PC-9 (cell line): ENCODE measurements around the gene SORCS2. TPM values are rescaled to one million over a fixed set of nuclear protein-coding genes. Genes with fewer than 3 reads are reported as not detected.

Source experiments
- BruUV-seq: library from RNA; stranded (reverse); fragments of 400-500 nt; replicated peaks from 2 replicates; lab custom pipeline; 2021; lab: Mats Ljungman, UMichigan
- CTCF ChIA-PET: fragments of 300-600 bp; sonication (Branson Sonifier 250); formaldehyde crosslinking; loops from one replicate; lab custom pipeline; 2022; ENCODE audit warnings: antibody characterized with exemption; lab: Charles Lee
- POLR2A ChIA-PET: fragments of 300-600 bp; sonication (Branson Sonifier 250); formaldehyde crosslinking; loops from one replicate; lab custom pipeline; 2022; ENCODE audit warnings: antibody characterized with exemption; ENCODE audit not compliant: unreplicated experiment; lab: Charles Lee
- DNase-seq, 2 experiments: peaks; one replicate each; pipeline versions ENCODE4 v3.0.0 to v3.0.0-alpha.2; 2015 to 2022; ENCODE audit warnings: mixed read lengths in 1 of 2
- H2AFZ ChIP-seq: fragments of 200-600 bp; sonication (generic); 2 replicates; pipeline ENCODE4 v1.8.1; 2017; ENCODE audit warnings: antibody characterized with exemption
- H3F3A ChIP-seq: fragments of 200-600 bp; sonication (generic); 2 replicates; pipeline ENCODE4 v1.8.1; 2017; ENCODE audit warnings: antibody characterized with exemption, mild to moderate bottlenecking, low read depth; ENCODE audit not compliant: insufficient read depth
- H3K27ac ChIP-seq: fragments of 200-600 bp; sonication (generic); 2 replicates; pipeline ENCODE4 v1.6.1; 2016; ENCODE audit warnings: mixed run types
- H3K27me3 ChIP-seq: fragments of 200-600 bp; sonication (generic); 2 replicates; pipeline ENCODE4 v1.6.1; 2016; ENCODE audit warnings: low read depth, mixed run types; ENCODE audit not compliant: insufficient read depth
- H3K36me3 ChIP-seq: fragments of 200-600 bp; sonication (generic); 2 replicates; pipeline ENCODE4 v1.6.1; 2016; ENCODE audit warnings: low read depth, mixed run types
- H3K4me1 ChIP-seq: fragments of 200-600 bp; sonication (generic); replicated peaks from 2 replicates; pipeline ENCODE4 v1.6.1; 2016; ENCODE audit warnings: mixed run types; ENCODE audit not compliant: insufficient read depth
- H3K4me2 ChIP-seq: fragments of 200-600 bp; sonication (generic); 2 replicates; pipeline ENCODE4 v1.6.1; 2017; ENCODE audit warnings: mixed run types
- H3K4me3 ChIP-seq: fragments of 200-600 bp; sonication (generic); 2 replicates; pipeline ENCODE4 v1.6.1; 2016; ENCODE audit warnings: mixed run types
- H3K79me2 ChIP-seq: fragments of 200-600 bp; sonication (generic); 2 replicates; pipeline ENCODE4 v1.6.1; 2017; ENCODE audit warnings: low read depth, mixed run types
- H3K9me2 ChIP-seq: fragments of 200-600 bp; sonication (generic); 2 replicates; pipeline ENCODE4 v1.8.1; 2017; ENCODE audit warnings: mild to moderate bottlenecking; ENCODE audit not compliant: insufficient read depth
- H3K9me3 ChIP-seq: fragments of 200-600 bp; sonication (generic); 2 replicates; pipeline ENCODE4 v1.8.1; 2016; ENCODE audit warnings: low read depth; ENCODE audit not compliant: insufficient read depth
- H4K20me1 ChIP-seq: fragments of 200-600 bp; sonication (generic); 2 replicates; pipeline ENCODE4 v1.8.1; 2017; ENCODE audit not compliant: insufficient read depth
- CTCF ChIP-seq: fragments of 200-600 bp; sonication (generic); conservative IDR thresholded peaks from 2 replicates; pipeline ENCODE4 v1.6.1; 2017; ENCODE audit warnings: mixed run types, antibody characterized with exemption, mild to moderate bottlenecking, moderate library complexity
- EZH2 ChIP-seq: fragments of 200-600 bp; sonication (generic); IDR thresholded peaks from 2 replicates; pipeline ENCODE4 v1.8.0; 2017; ENCODE audit warnings: antibody characterized with exemption, low read depth
- intact Hi-C: fragments of 100-400 bp; cut with micrococcal nuclease; formaldehyde crosslinking; loops from one replicate; pipeline ENCODE4 v1.10.0; 2022; ENCODE audit not compliant: unreplicated experiment
- total RNA-seq: library from RNA; stranded (reverse); gene quantifications from 2 replicates; pipeline ENCODE4 v1.2.3, GENCODE V29; 2021

SORCS2 gene
- total RNA-seq, 1 experiment from 2014 or later = 25.8 TPM

- DNase-seq = no peak
- Histone ChIP-seq H3K9me2 (no peaks in the 10 kb centered on the region), H4K20me1 (no peaks in the 10 kb centered on the region), H3K4me1 (peaks cover 82% of the 10 kb centered on the region), H3K9me3 (no peaks in the 10 kb centered on the region), H3K27ac (no peak overlapping the region), H2AFZ (no peak overlapping the region), H3K36me3 (no peaks in the 10 kb centered on the region), H3K4me2 (no peak overlapping the region), H3K27me3 (no peaks in the 10 kb centered on the region), H3F3A (peaks cover 63% of the 10 kb centered on the region), H3K4me3 (no peak overlapping the region), H3K79me2 (peaks cover 22% of the 10 kb centered on the region)
- no peak for TF ChIP-seq CTCF
- no peak for TF ChIP-seq EZH2
- intact Hi-C loops = no loop called here
- no TSS peak for BruUV-seq
- POLR2A ChIA-PET = no interaction called here
- CTCF ChIA-PET = no interaction called here
These were observed 16.4 kb downstream of the SORCS2 start for GRCh38 chr4:7208509-7209451.

GRCh38 chr4:7209699-7210098 is 17.4 kb downstream of the SORCS2 start:
- TF ChIP-seq CTCF (no peak), EZH2 (no peak)
- no peaks in the 10 kb centered on the region for H3K36me3 ChIP-seq
- H3K9me3 ChIP-seq = no peaks in the 10 kb centered on the region
- CTCF ChIA-PET = no interaction called here
- intact Hi-C loops = no loop called here
- no peak overlapping the region for H3K4me3 ChIP-seq
- no peak overlapping the region for H2AFZ ChIP-seq
- H3K4me2 ChIP-seq = no peak overlapping the region
- no peaks in the 10 kb centered on the region for H4K20me1 ChIP-seq
- POLR2A ChIA-PET = no interaction called here
- no peaks in the 10 kb centered on the region for H3K9me2 ChIP-seq
- no peak for DNase-seq
- H3K4me1 ChIP-seq = peaks cover 88% of the 10 kb centered on the region
- no TSS peak for BruUV-seq
- H3K27me3 ChIP-seq = no peaks in the 10 kb centered on the region
- no peak overlapping the region; the same call in 1 of the 2 replicates for H3K27ac ChIP-seq
- peaks cover 71% of the 10 kb centered on the region for H3F3A ChIP-seq
- peaks cover 16% of the 10 kb centered on the region for H3K79me2 ChIP-seq

GRCh38 chr4:7210824-7211223 is 18.5 kb downstream of the SORCS2 start:
- peak overlapping the region; percentile 90 for H3K27ac ChIP-seq
- TF ChIP-seq CTCF = no peak
- H3F3A ChIP-seq = peaks cover 60% of the 10 kb centered on the region
- no peaks in the 10 kb centered on the region for H3K9me2 ChIP-seq
- CTCF ChIA-PET = no interaction called here
- no peaks in the 10 kb centered on the region for H3K27me3 ChIP-seq
- H3K4me1 ChIP-seq = peaks cover 78% of the 10 kb centered on the region
- BruUV-seq = no TSS peak
- POLR2A ChIA-PET = no interaction called here
- H3K4me2 ChIP-seq = peak overlapping the region; percentile 64
- no peak overlapping the region for H2AFZ ChIP-seq
- DNase-seq = peak; percentile 60 to 89
- H3K79me2 ChIP-seq = peaks cover 9% of the 10 kb centered on the region; the same call in 1 of the 2 replicates
- intact Hi-C loops = no loop called here
- H3K9me3 ChIP-seq = no peaks in the 10 kb centered on the region
- no peak overlapping the region for H3K4me3 ChIP-seq
- H3K36me3 ChIP-seq = no peaks in the 10 kb centered on the region
- no peaks in the 10 kb centered on the region for H4K20me1 ChIP-seq
